ENCODE measurements around the gene ETV6.
A peak's percentile ranks its signal among the peaks of the same experiment; 100 is the strongest.

ETV6 gene

DNA sequence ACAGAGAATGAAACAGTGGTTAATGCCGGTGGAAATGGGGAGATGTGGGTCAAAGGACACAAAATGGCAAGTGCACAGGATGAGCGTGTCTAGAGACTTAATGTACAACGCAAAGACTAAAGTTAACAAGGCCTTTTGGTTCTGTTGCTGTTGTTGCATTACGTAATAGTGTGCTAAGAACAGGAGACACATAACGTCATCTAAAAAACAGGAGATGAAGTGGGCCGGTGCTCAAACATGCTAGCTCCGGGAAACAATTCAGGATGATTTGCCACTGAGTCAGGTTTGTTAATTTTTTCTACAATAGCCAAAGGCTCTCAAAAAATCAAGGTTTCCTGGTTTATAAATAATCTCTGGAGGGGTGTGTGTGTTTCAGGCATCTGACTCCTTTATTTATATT, 55.5 kb downstream of the ETV6 start:
- peak; percentile 97 for DNase-seq
- in situ Hi-C loops (cut with HindIII; ENCODE audit: low pct_ligation_motif_present, low pct_unique_long_range_greater_than_20kb, low sequenced_read_pairs): no loop called here

GRCh38 chr12:11706509-11707379, 57.3 kb downstream of the ETV6 start:
- no peak for DNase-seq

DNA sequence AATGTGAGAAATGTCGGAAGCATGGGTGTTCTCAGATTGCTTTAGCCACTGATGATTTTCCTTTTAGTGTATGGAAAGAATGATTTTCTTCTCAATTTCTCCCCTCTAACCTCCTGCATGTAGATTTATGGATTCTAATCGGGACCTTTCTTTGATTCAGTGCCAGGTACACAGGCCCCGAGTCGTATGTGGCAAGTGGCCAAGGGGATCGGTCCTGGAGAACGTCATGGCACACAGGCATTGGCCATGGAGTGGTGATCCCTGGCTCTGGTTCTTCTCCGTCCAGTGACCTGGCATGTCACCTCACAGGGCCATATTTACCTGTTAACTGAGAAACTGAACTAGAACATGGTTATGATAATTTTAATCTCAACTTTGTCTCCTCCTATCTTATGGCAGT, 58.1 kb downstream of the ETV6 start:
- in situ Hi-C loops (cut with HindIII; ENCODE audit: low pct_ligation_motif_present, low pct_unique_long_range_greater_than_20kb, low sequenced_read_pairs): no loop called here
- DNase-seq: no peak

More at GRCh38 chr12:11706509-11707379, 57.3 kb downstream of the ETV6 start:
- in situ Hi-C loops (cut with HindIII; ENCODE audit: low pct_ligation_motif_present, low pct_unique_long_range_greater_than_20kb, low sequenced_read_pairs): no loop called here

- in situ Hi-C loops (cut with HindIII; ENCODE audit: low pct_ligation_motif_present, low pct_unique_long_range_greater_than_20kb, low sequenced_read_pairs): no loop called here
- DNase-seq: no peak
These were observed 60.0 kb downstream of the ETV6 start for GRCh38 chr12:11709513-11709912.

DNA sequence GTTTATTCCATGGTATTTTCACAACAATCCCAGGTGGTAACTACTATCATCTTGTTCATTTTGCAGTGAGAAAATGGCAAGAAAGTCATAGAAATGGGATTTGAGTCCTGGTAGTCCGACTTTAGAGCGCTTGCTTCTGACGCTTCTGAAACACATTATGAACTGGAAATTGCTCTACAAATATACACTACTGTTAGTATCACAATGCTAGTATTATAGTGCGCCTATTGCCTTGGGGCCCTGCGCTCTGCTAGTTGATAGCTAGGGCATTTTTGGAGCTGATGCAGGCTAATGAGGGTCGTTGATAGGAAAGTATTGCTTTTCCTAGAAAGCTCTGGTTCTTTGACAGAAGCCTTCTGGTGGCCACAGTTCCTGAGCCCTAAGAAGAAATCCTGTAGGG, 61.0 kb downstream of the ETV6 start:
- DNase-seq: no peak
- in situ Hi-C loops (cut with HindIII; ENCODE audit: low pct_ligation_motif_present, low pct_unique_long_range_greater_than_20kb, low sequenced_read_pairs): no loop called here

- in situ Hi-C loops (cut with HindIII; ENCODE audit: low pct_ligation_motif_present, low pct_unique_long_range_greater_than_20kb, low sequenced_read_pairs): no loop called here
- DNase-seq: no peak
These were observed 61.4 kb downstream of the ETV6 start for GRCh38 chr12:11710906-11711305.

DNA sequence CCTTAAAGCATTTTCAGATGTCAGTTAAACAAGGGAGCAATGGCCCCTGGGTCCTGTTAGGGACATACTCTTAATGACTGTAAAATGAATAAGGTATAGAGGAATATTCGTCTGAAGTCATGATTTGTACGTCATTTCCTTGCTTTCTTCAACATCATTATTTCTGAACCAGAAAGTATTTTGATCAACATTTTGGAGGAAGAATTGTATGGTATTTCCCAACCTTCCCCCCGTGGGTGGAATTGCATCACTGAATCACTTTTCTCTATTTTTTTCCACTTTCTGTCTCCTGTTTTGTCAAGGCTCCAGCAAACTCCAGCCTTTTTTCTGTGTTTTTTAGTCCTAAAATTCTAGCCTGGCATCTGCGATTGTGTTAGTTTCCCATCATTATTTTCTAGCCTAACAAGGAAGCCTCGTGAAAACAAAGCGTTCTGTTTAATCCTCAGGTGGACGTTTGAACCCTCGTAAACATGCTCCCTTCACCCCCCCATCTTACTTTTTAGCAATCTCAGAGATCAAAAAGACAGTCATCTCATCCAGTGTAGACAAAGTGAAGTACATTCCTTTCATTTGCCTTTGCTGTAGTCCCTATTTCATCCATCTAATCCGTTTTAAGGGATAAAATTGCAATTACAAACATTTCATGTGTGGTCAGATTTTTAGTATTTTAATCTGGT, 62.3 kb downstream of the ETV6 start:
- in situ Hi-C loops (cut with HindIII; ENCODE audit: low pct_ligation_motif_present, low pct_unique_long_range_greater_than_20kb, low sequenced_read_pairs): no loop called here
- DNase-seq: no peak

DNA sequence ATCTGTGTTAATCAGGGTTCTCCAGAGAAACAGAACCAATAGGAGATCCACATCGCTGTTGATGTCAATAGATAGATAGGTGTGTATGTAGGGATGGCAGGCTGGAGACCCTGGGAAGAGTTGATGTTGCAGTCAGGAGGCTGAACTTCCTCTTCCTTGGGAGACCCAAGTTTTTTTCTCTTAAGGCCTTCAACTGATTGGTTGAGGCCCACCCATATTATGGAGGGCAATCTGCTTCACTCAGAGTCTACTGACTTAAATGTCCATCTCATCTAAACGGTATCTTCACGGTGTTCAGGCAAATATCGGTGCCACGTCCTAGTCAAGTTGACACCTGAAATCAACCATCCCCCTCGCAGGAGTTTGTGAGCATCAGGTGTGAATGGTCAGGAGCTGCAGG, 63.0 kb downstream of the ETV6 start:
- in situ Hi-C loops (cut with HindIII; ENCODE audit: low pct_ligation_motif_present, low pct_unique_long_range_greater_than_20kb, low sequenced_read_pairs): no loop called here

GRCh38 chr12:11713202-11713601, 63.7 kb downstream of the ETV6 start:
- DNase-seq: no peak
- in situ Hi-C loops (cut with HindIII; ENCODE audit: low pct_ligation_motif_present, low pct_unique_long_range_greater_than_20kb, low sequenced_read_pairs): no loop called here

More for the DNA sequence above, 63.0 kb downstream of the ETV6 start:
- no peak for DNase-seq

- in situ Hi-C loops (cut with HindIII; ENCODE audit: low pct_ligation_motif_present, low pct_unique_long_range_greater_than_20kb, low sequenced_read_pairs): no loop called here
These were observed 65.2 kb downstream of the ETV6 start for GRCh38 chr12:11714626-11715025.

DNA sequence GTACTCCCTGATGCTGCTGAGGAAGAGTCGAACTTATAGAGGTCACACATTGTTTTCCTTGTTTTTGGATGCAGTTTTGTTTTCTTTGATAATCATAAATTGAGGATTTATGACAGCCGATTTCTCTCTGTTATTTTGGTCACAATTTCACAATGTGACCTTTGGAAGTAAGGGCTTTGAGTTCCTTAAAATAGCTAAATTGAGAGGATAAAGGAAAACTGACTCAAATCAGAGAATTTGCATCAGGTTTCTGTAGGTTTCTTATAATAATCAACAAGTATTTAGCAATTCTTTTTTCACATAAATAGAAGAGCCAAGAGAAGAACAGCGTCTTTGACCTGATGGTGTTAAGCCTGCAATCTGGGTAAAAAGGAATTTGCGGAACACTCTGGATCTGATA, 66.1 kb downstream of the ETV6 start:
- in situ Hi-C loops (cut with HindIII; ENCODE audit: low pct_ligation_motif_present, low pct_unique_long_range_greater_than_20kb, low sequenced_read_pairs): no loop called here
- no peak for DNase-seq

More at GRCh38 chr12:11714626-11715025, 65.2 kb downstream of the ETV6 start:
- DNase-seq: no peak

GRCh38 chr12:11716794-11717518, 67.5 kb downstream of the ETV6 start:
- in situ Hi-C loops (cut with HindIII; ENCODE audit: low pct_ligation_motif_present, low pct_unique_long_range_greater_than_20kb, low sequenced_read_pairs): no loop called here
- peak; percentile 25 for DNase-seq

- DNase-seq: peak; percentile 18
- in situ Hi-C loops (cut with HindIII; ENCODE audit: low pct_ligation_motif_present, low pct_unique_long_range_greater_than_20kb, low sequenced_read_pairs): no loop called here
These were observed 68.1 kb downstream of the ETV6 start for GRCh38 chr12:11717519-11717961.

GRCh38 chr12:11718105-11718504, 68.6 kb downstream of the ETV6 start:
- in situ Hi-C loops (cut with HindIII; ENCODE audit: low pct_ligation_motif_present, low pct_unique_long_range_greater_than_20kb, low sequenced_read_pairs): no loop called here
- no peak for DNase-seq

- in situ Hi-C loops (cut with HindIII; ENCODE audit: low pct_ligation_motif_present, low pct_unique_long_range_greater_than_20kb, low sequenced_read_pairs): no loop called here
These were observed 69.3 kb downstream of the ETV6 start for GRCh38 chr12:11718768-11719253.

GRCh38 chr12:11719678-11720099, 70.2 kb downstream of the ETV6 start:
- in situ Hi-C loops (cut with HindIII; ENCODE audit: low pct_ligation_motif_present, low pct_unique_long_range_greater_than_20kb, low sequenced_read_pairs): no loop called here
- DNase-seq: peak; percentile 48

More at GRCh38 chr12:11718768-11719253, 69.3 kb downstream of the ETV6 start:
- no peak for DNase-seq

DNA sequence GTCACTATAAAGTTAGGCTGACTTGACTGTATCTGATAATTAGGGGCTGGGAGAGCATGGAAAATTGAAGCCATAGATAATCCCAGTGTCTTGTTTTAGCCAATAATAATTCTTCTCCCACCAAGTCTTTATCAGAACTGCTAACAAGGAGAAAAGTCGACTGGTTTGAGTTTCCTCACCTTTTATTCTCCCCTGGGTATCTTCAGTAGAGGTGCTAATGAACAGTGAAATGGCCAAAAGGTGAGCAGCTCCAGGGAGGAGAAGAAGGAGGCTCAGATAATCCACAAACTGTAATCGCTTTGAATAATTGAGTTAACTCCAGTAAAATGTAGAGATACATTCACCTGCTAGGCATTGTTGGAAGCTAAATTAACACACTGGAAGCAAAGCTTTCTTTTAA, 72.6 kb downstream of the ETV6 start:
- in situ Hi-C loops (cut with HindIII; ENCODE audit: low pct_ligation_motif_present, low pct_unique_long_range_greater_than_20kb, low sequenced_read_pairs): no loop called here

GRCh38 chr12:11722578-11723138, 73.2 kb downstream of the ETV6 start:
- no peak for DNase-seq
- in situ Hi-C loops (cut with HindIII; ENCODE audit: low pct_ligation_motif_present, low pct_unique_long_range_greater_than_20kb, low sequenced_read_pairs): no loop called here

More for the DNA sequence above, 72.6 kb downstream of the ETV6 start:
- no peak for DNase-seq

- DNase-seq: no peak
- in situ Hi-C loops (cut with HindIII; ENCODE audit: low pct_ligation_motif_present, low pct_unique_long_range_greater_than_20kb, low sequenced_read_pairs): no loop called here
These were observed 74.5 kb downstream of the ETV6 start for GRCh38 chr12:11723993-11724392.

Measured in ACHN (cell line).